ENCODE data around the gene CUL9.
"Not testable (repeated sequence)": the region's sequence is repeated elsewhere in the genome, so short reads cannot be mapped to it uniquely, and the experiment has no call there.

Gene CUL9

DNA sequence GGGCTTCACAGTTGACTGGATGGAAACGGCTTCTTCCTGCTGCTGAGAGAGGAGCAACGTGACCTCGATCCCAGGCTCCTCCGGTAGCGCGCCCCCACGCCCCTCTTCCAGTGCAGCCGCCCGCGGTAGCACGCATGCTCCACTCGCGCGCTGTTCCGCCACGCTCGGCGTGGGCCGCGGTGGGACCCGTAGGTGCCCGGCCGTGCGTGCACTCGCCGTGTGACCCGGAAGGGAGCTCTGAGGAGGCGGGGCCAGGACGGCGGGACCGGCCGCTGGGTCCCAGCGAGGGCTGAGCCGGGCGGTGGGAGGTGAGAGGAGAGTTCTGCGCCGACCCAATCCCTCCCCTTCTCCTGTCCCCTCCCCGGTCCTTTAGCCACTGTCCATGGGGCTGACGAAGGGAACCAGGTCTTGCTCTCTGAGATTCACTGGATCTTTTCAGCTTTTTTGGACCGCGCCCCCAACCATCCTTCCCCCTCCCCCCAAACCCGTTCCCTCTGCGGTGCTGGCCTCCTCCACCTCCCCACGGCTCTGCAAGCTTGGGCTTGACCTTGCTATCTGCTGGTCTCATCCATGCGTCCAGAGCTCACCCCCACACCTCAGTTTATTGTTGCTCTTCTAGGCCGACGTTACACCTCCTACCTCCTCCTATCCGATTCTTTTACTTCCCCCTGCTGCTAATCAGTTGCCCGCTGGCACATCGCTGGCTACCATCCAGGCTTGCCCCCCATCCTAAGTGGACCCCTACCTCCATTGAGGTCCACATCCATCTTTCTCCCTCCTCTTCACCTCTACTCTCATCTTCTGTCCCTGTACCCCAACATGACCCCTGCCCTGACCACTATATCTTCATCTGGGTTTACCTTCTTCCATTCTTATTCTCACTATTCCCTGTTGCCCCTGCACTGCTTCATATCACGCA is at the start of gene CUL9:
CUL9 (plus strand) TSS at position 255 of the 919 bp plus-strand sequence. CDS start 2,115 bp downstream, outside the sequence.
- DNase-seq = peak; percentile 81 to 89

GRCh38 chr6:43138267-43138666 is 43.7 kb upstream of the CUL9 start:
- no peak for DNase-seq

DNA sequence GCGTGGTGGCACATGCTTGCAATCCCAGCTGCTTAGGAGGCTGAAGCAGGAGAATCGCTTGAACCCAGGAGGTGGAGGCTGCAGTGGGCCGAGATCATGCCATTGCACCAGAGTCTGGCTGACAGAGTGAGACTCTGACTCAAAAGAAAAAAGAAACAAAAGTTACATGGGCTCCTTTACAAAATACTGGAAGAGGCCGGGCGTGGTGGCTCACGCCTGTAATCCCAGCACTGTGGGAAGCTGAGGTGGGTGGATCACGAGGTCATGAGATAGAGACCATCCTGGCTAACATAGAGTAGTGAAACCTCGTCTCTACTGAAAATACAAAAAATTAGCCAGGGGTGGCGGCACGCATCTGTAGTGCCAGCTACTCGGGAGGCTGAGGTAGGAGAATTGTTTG is 42.0 kb upstream of the CUL9 start:
- DNase-seq = not testable (repeated sequence)

GRCh38 chr6:43141644-43142043 is 40.4 kb upstream of the CUL9 start:
- DNase-seq = no peak

DNA sequence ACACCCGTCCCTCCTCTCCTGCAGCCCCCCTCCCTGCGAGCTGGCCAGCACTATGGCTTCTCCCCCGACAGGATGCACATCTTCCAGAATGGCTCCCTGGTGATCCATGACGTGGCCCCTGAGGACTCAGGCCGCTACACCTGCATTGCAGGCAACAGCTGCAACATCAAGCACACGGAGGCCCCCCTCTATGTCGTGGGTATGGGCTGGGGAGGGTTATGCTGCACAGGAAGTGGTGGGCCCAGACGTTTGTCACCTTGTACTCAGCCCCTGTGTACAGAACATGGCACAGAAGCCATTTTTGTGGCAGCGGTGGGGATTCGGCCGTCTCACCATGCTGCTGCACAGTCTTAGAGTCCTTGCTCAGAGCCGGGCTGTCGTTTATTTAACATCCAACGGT is 39.9 kb upstream of the CUL9 start:
- no peak for DNase-seq

GRCh38 chr6:43143235-43144128 is 38.5 kb upstream of the CUL9 start:
- DNase-seq = peak; percentile 77 to 81

DNA sequence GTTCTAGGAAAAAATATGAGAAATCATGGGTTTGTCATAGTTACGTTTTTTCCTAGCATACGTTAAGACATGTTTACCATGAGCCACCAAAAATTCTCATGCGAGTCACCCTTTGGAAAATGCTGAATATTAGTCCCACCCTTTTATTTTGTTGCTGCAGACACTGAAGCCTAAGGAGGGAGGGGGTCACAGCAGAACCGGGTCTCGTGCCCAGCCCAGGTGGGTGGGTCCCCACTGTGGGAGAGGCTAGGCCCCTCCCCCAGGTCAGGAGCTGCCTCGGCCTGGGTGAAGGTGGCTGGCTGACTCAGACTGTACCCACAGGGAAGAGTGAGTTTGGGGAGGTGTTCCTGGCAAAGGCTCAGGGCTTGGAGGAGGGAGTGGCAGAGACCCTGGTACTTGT is 37.1 kb upstream of the CUL9 start:
- no peak for DNase-seq

- DNase-seq = no peak
These were observed 35.7 kb upstream of the CUL9 start for GRCh38 chr6:43146261-43146660.

- DNase-seq = no peak
These were observed 35.0 kb upstream of the CUL9 start for GRCh38 chr6:43146709-43147688.

DNA sequence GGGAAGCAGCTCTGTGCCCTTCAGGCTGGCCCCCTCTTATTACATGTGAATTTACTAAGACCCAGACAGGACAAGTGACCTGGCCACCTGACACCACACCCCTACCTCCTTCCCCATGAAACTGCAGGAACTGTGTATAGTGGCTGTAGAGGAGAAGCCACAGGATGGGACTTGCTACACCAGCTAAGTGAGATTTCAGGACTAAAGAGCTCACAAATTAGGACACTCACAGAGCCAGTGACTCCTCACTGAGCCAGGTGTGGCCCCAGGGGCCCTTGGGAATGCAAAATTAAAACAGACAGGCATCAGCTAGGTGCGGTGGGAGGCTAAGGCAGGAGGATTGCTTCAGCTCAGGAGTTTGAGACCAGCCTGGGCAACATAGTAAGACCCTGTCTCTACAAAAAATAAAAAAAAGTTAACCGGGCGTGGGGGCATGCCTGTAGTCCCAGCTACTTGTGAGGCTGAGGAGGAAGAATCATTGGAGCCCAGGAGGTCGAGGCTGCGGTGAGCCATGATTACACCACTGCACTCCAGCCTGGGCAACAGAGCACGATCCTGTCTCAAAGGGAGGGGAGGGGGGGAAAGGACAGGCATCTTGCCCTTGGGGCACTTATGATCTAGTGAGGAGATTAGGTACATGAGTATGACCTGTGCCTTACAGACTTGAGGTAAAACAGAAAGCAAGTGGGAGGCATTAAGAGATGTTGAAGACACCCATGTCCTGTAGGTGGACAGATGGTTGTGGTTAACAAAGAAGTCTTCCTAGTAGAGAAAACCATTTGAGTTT is 34.1 kb upstream of the CUL9 start:
- DNase-seq = no peak

GRCh38 chr6:43149265-43149664 is 32.7 kb upstream of the CUL9 start:
- DNase-seq = no peak

DNA sequence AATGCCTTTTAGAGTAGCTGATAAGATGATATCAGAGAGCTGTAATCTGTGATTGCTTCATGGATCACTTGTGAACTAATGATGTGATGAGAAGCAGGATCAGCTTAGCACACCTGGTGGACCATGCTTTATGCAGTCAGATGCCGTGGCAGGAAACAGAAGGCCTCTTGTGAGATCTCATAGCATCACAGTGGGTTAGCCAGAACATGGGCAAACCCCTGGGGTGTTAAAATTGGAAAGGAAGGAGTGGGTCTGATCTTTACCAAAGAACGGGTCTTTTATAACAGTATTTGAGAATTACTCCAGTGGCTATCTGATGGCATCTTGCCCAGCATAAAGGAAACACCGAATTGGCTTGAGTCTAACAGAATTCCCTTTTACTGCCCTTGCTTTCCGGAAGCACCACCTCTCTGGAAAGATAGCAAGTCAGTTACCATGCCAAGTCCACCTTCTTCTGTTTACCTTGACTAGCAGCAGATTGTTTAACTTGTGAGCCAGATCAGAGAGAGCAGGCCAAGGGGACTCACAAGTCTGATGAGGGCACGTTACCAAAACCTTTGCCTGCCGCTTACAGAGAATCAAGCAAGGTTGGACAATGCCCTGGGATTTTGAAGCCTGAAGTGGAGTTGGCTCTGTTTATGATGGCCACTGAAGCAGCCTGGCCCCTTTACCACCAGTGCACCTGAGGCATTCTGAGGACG is 31.8 kb upstream of the CUL9 start:
- no peak for DNase-seq

GRCh38 chr6:43159599-43159998 is 22.4 kb upstream of the CUL9 start:
- no peak for DNase-seq

DNA sequence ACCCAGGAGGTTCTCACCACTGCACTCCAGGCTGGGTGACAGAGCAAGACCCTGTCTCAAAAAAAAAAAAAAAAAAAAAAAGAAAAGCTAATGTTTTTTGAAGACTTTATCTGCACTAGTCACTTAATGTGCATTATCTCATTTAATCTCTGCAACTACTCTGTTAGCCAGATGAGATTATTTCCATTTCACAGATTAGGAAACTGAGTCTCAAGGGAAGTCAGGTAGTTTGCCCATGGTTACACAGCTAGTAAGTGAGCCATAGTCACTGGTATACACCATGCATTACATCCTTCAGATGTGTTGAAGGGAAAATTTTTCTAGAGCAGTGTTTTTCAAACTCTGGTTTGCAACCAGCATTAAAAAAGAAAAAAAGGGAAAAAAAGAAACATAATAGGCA is 18.1 kb upstream of the CUL9 start:
- DNase-seq = no peak

- no peak for DNase-seq
These were observed 11.5 kb upstream of the CUL9 start for GRCh38 chr6:43170417-43170930.

DNA sequence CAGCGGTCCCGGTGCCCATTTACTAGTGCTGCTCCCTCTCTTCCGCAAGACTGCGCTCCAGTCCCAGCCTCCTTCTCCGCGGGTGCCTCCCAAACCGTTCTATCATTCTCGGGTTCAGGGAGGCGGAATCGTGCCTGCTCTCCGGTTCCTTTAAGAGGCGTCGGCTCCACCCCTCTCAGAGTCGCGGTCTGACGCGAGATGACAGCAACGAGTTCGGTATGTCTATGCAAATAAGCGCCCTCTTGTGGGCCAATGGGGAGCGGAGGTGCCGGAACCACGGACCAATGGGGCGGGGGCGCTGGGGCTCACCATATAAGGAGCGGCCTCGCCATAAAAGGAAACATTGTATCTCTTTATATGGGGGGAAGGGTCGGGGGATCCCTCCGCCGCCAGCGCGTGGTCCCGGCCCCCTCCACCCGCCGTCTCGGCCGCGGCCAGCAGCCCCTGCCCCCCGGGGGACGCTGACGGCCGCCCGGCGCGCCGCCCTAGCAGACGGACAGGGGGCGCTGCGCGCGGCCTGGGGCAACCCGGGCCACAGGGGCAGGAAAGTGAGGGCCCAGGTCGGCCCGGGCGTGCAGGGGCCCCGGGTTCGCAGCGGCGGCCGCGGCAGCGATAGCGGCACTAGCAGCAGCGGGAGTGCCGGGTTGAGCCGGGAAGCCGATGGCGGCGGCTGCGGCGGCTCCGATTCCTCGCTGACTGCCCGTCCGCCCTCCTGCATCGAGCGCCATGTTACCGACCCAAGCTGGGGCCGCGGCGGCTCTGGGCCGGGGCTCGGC is 10.9 kb upstream of the CUL9 start, which contains the start of gene SRF:
SRF (plus strand) TSS at position 339 of the 776 bp plus-strand sequence; CDS start at position 727, 388 bp downstream.
- peak; percentile 99 for DNase-seq

DNA sequence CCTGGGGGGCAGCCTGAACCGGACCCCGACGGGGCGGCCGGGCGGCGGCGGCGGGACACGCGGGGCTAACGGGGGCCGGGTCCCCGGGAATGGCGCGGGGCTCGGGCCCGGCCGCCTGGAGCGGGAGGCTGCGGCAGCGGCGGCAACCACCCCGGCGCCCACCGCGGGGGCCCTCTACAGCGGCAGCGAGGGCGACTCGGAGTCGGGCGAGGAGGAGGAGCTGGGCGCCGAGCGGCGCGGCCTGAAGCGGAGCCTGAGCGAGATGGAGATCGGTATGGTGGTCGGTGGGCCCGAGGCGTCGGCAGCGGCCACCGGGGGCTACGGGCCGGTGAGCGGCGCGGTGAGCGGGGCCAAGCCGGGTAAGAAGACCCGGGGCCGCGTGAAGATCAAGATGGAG is 10.3 kb upstream of the CUL9 start:
- DNase-seq = peak; percentile 41 to 50

DNA sequence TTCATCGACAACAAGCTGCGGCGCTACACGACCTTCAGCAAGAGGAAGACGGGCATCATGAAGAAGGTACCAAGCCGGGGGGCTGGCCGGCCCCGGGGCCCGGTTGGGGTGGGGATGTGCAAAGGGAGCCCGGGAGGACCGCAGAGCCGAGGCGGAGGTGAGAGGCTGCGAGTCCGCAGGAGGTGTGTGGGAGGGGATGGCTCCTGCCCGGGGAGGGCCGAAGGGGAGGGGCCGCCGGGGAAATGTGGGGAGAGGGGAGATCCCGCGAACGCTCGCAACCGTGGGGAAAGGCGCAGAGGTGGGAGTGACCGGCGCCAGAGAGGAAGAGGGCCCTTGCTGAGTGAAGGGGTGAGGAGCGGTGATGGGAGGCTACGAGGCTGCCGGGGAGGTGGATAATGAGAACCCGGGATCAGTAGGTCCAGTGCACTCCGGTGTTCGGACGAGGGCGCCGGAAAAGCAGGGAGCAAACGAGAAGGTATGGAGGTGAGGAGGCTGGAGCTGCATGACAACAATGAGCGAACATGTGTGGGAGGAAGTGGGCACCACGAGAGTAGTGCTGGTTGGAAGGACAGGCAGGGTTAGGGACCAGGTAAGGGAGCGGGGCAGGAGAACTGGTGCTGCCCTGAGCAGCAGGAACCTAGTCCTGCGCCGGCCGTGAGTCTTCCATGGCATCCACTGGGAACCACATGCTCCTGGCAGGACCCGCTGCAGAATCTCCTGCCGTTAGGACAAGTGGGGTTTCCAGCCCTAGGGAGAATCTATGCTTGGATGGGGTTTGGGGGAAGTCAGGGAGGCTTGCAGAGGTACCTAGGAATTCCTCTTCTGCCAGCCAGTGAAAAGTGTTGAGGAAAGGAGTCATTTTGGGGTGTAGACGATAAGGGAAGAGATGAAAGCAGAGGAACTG is 9.6 kb upstream of the CUL9 start:
- peak; percentile 62 to 63 for DNase-seq

Data from stimulated activated CD4-positive, alpha-beta T cell treated with anti-CD3 and anti-CD28 coated beads, Interleukin-2, amount 100 ng/mL, for 24 hours (primary cell).